COR-L47 (cell line): ENCODE measurements around the gene DMXL1.
"Not testable (repeated sequence)": the region's sequence is repeated elsewhere in the genome, so short reads cannot be mapped to it uniquely, and the experiment has no call there.

Experiments used
- DNase-seq: peaks from one replicate; lab custom pipeline; 2025; lab: John Stamatoyannopoulos, UW

DMXL1 gene

GRCh38 chr5:119122474-119122873 lies 51.6 kb downstream of the DMXL1 start:
- not testable (repeated sequence) for DNase-seq

GRCh38 chr5:119123280-119123679 lies 52.4 kb downstream of the DMXL1 start:
- DNase-seq: no peak

- DNase-seq: no peak
Measured at GRCh38 chr5:119129770-119130169, 58.9 kb downstream of the DMXL1 start.

- no peak for DNase-seq
Measured at GRCh38 chr5:119131530-119132304, 60.8 kb downstream of the DMXL1 start.

GRCh38 chr5:119135743-119136142 lies 64.9 kb downstream of the DMXL1 start:
- DNase-seq: not testable (repeated sequence)

- no peak for DNase-seq
Measured at GRCh38 chr5:119136666-119137318, 65.9 kb downstream of the DMXL1 start.

GRCh38 chr5:119153629-119154028 lies 82.7 kb downstream of the DMXL1 start:
- no peak for DNase-seq

GRCh38 chr5:119158144-119158543 lies 87.3 kb downstream of the DMXL1 start:
- DNase-seq: no peak

GRCh38 chr5:119161430-119161829 lies 90.5 kb downstream of the DMXL1 start:
- no peak for DNase-seq

GRCh38 chr5:119166026-119166425 lies 95.1 kb downstream of the DMXL1 start:
- no peak for DNase-seq

GRCh38 chr5:119168401-119168800 lies 97.5 kb downstream of the DMXL1 start:
- no peak for DNase-seq

GRCh38 chr5:119171686-119172085 lies 100.8 kb downstream of the DMXL1 start:
- no peak for DNase-seq

GRCh38 chr5:119174578-119175163 lies 103.8 kb downstream of the DMXL1 start:
- no peak for DNase-seq

GRCh38 chr5:119176785-119177184 lies 105.9 kb downstream of the DMXL1 start:
- no peak for DNase-seq

- DNase-seq: no peak
Measured at GRCh38 chr5:119177226-119177625, 106.3 kb downstream of the DMXL1 start.

- no peak for DNase-seq
Measured at GRCh38 chr5:119178435-119178834, 107.5 kb downstream of the DMXL1 start.

- no peak for DNase-seq
Measured at GRCh38 chr5:119179857-119180641, 109.2 kb downstream of the DMXL1 start.

- not testable (repeated sequence) for DNase-seq
Measured at GRCh38 chr5:119185512-119185911, 114.6 kb downstream of the DMXL1 start.

- DNase-seq: no peak
Measured at GRCh38 chr5:119187776-119188529, 117.1 kb downstream of the DMXL1 start.

GRCh38 chr5:119190470-119191095 lies 119.7 kb downstream of the DMXL1 start:
- no peak for DNase-seq

GRCh38 chr5:119191944-119192343 lies 121.1 kb downstream of the DMXL1 start:
- DNase-seq: no peak
